NB4 (cell line): ENCODE results near the gene NECTIN3.

Experiments used
- DNase-seq: peaks from one replicate; pipeline ENCODE4 v3.0.0; 2010; ENCODE audit warnings: low read depth
- H3K4me3 ChIP-seq: one replicate; pipeline ENCODE4 v1.5.1; 2011; ENCODE audit warnings: mild to moderate bottlenecking, low read depth, low read length, moderate library complexity
- CTCF ChIP-seq: IDR thresholded peaks from one replicate; pipeline ENCODE4 v1.5.1; 2012; ENCODE audit warnings: low read depth, low read length
- MAX ChIP-seq: IDR thresholded peaks from 2 replicates; pipeline ENCODE4 v1.6.1; 2011; ENCODE audit warnings: low read depth, low read length
- MYC ChIP-seq: IDR thresholded peaks from 2 replicates; pipeline ENCODE4 v1.6.1; 2011; ENCODE audit warnings: low read depth, low read length
- POLR2A ChIP-seq: IDR thresholded peaks from 2 replicates; pipeline ENCODE4 v1.6.1; 2011; ENCODE audit warnings: mild to moderate bottlenecking; ENCODE audit not compliant: insufficient read length; ENCODE audit errors: extremely low read depth

NECTIN3 gene

GRCh38 chr3:111210866-111211564, 139.4 kb downstream of the NECTIN3 start:
- H3K4me3 ChIP-seq = no peak overlapping the region
- peak; percentile 1 for DNase-seq
- TF ChIP-seq MYC = no peak

- H3K4me3 ChIP-seq = no peak overlapping the region
- TF ChIP-seq POLR2A (no peak), MYC (no peak), MAX (no peak), CTCF (no peak)
- DNase-seq = no peak
These were observed 140.9 kb downstream of the NECTIN3 start for GRCh38 chr3:111212511-111212910.

GRCh38 chr3:111215481-111215880, 143.9 kb downstream of the NECTIN3 start:
- no peak overlapping the region for H3K4me3 ChIP-seq
- no peak for DNase-seq
- TF ChIP-seq MAX (no peak), CTCF (no peak), POLR2A (no peak), MYC (no peak)

GRCh38 chr3:111218615-111219014, 147.0 kb downstream of the NECTIN3 start:
- no peak for DNase-seq
- H3K4me3 ChIP-seq = no peak overlapping the region
- TF ChIP-seq MAX = no peak
- no peak for TF ChIP-seq MYC
- TF ChIP-seq POLR2A = no peak
- TF ChIP-seq CTCF = no peak

GRCh38 chr3:111227216-111227615, 155.6 kb downstream of the NECTIN3 start:
- H3K4me3 ChIP-seq = no peak overlapping the region
- no peak for DNase-seq
- TF ChIP-seq CTCF = no peak
- TF ChIP-seq MAX = no peak

GRCh38 chr3:111229301-111229700, 157.7 kb downstream of the NECTIN3 start:
- no peak for DNase-seq
- H3K4me3 ChIP-seq = no peak overlapping the region
- TF ChIP-seq POLR2A (no peak), MAX (no peak), MYC (no peak), CTCF (no peak)
